Measurements from ENCODE around the gene APMAP.

The APMAP gene

DNA sequence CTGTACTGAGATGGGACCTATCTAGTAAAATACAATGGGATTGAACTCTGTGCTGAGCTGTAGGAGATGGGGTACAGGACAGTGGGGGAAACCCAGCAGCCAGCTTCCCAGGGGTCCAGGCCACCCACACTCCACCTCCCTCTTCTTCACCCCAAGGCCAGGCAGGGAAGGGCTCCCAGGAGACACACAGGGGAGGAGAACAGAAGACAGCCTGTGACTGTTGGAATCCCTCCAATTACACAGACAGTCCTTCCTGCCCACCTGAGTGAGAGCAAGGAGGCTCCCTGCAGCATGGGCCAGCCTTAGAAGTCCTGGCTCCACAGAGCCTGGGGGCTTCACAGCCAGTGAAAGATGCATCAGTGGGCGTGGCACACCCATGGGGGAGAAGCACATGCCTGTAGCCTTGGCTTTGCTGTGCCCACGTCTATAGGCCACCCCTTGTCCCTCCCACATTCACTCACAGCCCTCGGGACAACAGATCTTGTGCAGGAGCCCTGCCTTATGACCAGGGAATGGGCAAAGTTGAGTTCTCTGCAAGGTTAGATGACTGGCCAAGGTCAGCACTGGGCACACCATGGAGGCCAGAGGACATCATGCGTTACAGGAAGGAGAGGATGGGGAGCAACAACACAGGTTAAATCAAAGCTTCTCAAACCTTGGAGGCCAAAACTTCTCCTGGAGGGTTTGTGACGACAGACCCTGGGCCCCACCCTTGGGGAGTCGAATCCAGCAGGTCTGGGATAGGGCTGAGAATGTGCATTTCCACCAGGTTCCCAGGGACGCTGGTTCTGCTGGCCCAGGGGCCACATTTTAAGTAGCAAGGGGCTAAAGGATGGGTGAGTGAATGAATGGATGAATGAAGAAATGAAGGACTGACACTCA lies 55.8 kb downstream of the APMAP start:
- no peak overlapping the region for H3K9ac ChIP-seq
- no peak overlapping the region for H3K4me2 ChIP-seq
- no peak overlapping the region for H2AFZ ChIP-seq (ENCODE audit: low read depth)
- H3K79me2 ChIP-seq (ENCODE audit: insufficient read depth, low read depth) = no peaks in the 10 kb centered on the region
- H3K36me3 ChIP-seq (ENCODE audit: insufficient read depth) = no peaks in the 10 kb centered on the region
- H3K27ac ChIP-seq = no peak overlapping the region
- H3K4me3 ChIP-seq (IDR thresholded peaks at IDR 0.05; ENCODE audit: insufficient read depth, low read depth, low read length) = no peak overlapping the region
- H3K4me1 ChIP-seq (ENCODE audit: low read depth, poor library complexity, severe bottlenecking) = peaks cover 7% of the 10 kb centered on the region
- H4K20me1 ChIP-seq (ENCODE audit: insufficient read depth) = no peaks in the 10 kb centered on the region
- no peak for TF ChIP-seq CTCF (conservative IDR thresholded peaks at IDR 0.05; ENCODE audit: low read depth, low read length)
- H3K27me3 ChIP-seq (ENCODE audit: insufficient read depth, low read depth) = no peaks in the 10 kb centered on the region

DNA sequence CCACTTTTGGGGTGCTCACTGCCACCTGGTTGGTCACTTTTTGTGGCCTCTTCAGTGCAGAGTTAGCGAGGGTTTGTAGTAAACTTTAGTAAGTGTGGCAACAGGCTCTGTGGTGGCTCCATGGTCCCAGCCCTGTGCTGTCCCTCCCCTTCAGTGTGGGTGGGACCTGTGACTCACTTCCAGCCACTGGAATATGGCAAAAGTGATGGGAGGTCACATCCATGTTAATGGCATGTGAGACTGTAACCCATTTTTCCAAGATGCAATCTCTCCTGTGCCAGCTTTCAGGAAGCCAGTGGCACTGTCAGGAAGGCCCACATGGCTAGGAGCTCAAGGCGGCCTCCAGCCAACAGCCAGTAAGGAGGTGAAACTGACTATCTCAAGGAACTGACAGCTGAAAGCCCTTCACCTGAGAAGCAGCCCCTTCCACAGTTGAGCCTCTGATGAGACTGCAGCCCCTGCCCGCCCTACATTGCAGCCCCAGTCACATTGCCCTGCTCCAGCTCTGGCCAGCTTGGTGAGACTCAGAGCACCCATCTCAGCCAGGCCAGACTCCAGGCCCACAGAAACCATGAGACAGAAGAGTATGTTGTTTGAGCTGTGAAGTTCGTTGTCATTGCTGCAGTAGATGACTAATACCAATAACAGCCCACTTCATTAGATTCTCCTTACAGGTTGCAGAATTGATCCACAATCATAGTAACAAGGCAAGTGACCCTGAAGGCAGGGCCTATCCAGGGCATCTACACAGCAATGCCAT lies 56.6 kb downstream of the APMAP start:
- no peaks in the 10 kb centered on the region for H4K20me1 ChIP-seq (ENCODE audit: insufficient read depth)
- H2AFZ ChIP-seq (ENCODE audit: low read depth) = no peak overlapping the region
- H3K79me2 ChIP-seq (ENCODE audit: insufficient read depth, low read depth) = no peaks in the 10 kb centered on the region
- no peak overlapping the region for H3K4me3 ChIP-seq (IDR thresholded peaks at IDR 0.05; ENCODE audit: insufficient read depth, low read depth, low read length)
- no peaks in the 10 kb centered on the region for H3K27me3 ChIP-seq (ENCODE audit: insufficient read depth, low read depth)
- H3K4me2 ChIP-seq = no peak overlapping the region
- H3K36me3 ChIP-seq (ENCODE audit: insufficient read depth) = no peaks in the 10 kb centered on the region
- no peak overlapping the region for H3K9ac ChIP-seq
- no peak overlapping the region for H3K27ac ChIP-seq
- H3K4me1 ChIP-seq (ENCODE audit: low read depth, poor library complexity, severe bottlenecking) = peaks cover 13% of the 10 kb centered on the region
- no peak for TF ChIP-seq CTCF (conservative IDR thresholded peaks at IDR 0.05; ENCODE audit: low read depth, low read length)

DNA sequence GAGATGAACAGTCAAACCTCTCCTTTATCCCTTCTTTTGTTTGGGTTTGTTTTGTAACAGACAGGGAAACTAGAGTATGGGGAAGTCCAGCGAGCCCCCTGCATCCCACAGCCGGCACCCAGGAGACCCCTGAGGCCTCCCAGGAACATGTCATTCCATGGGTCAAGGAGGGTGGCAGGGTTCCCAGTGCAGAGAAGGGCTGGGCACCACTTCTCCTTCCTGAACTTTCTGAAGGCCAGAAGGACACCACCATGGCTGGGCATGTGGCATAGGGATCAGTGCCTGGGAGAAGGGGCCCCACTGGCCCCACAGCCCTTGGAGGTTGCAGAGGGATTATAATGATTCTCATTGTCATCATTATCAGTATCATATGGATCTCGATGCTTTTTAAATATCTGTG lies 57.4 kb downstream of the APMAP start:
- Histone ChIP-seq H3K79me2 (ENCODE audit: insufficient read depth, low read depth) (no peaks in the 10 kb centered on the region), H3K4me2 (no peak overlapping the region), H3K4me3 (IDR thresholded peaks at IDR 0.05; ENCODE audit: insufficient read depth, low read depth, low read length) (no peak overlapping the region), H4K20me1 (ENCODE audit: insufficient read depth) (no peaks in the 10 kb centered on the region), H2AFZ (ENCODE audit: low read depth) (no peak overlapping the region), H3K4me1 (ENCODE audit: low read depth, poor library complexity, severe bottlenecking) (peaks cover 13% of the 10 kb centered on the region), H3K27ac (no peak overlapping the region), H3K27me3 (ENCODE audit: insufficient read depth, low read depth) (no peaks in the 10 kb centered on the region), H3K36me3 (ENCODE audit: insufficient read depth) (no peaks in the 10 kb centered on the region), H3K9ac (no peak overlapping the region)
- no peak for TF ChIP-seq CTCF (conservative IDR thresholded peaks at IDR 0.05; ENCODE audit: low read depth, low read length)

DNA sequence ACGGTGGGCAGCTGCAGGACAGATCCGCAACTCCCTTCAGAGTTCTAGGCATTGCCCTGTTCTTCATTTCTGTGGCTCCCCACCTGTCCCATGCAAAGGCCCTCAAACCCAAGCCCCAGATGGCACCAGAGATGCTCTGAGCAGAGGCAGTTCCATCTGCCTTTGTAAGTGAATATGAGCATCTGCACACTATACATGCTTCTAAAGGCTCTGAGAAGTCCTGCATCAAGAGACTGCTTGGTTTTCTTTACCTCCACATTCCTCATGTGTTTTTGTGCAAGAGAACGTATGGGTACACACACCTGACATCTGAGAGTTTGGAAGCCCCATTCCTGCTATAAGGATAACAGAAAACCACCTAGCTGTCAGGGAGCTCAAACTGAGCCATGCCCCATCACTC lies 57.8 kb downstream of the APMAP start:
- Histone ChIP-seq H3K9ac (no peak overlapping the region), H3K27me3 (ENCODE audit: insufficient read depth, low read depth) (no peaks in the 10 kb centered on the region), H4K20me1 (ENCODE audit: insufficient read depth) (no peaks in the 10 kb centered on the region), H2AFZ (ENCODE audit: low read depth) (no peak overlapping the region), H3K36me3 (ENCODE audit: insufficient read depth) (no peaks in the 10 kb centered on the region), H3K4me3 (IDR thresholded peaks at IDR 0.05; ENCODE audit: insufficient read depth, low read depth, low read length) (no peak overlapping the region), H3K4me2 (no peak overlapping the region), H3K4me1 (ENCODE audit: low read depth, poor library complexity, severe bottlenecking) (peaks cover 13% of the 10 kb centered on the region), H3K27ac (no peak overlapping the region), H3K79me2 (ENCODE audit: insufficient read depth, low read depth) (no peaks in the 10 kb centered on the region)
- no peak for TF ChIP-seq CTCF (conservative IDR thresholded peaks at IDR 0.05; ENCODE audit: low read depth, low read length)

Measured in KMS-11 (cell line).